Cerebellar cortex (tissue), 1 donor: ENCODE measurements around the gene IDNK.

ENCODE experiments used
- DNase-seq: peaks from one replicate; pipeline ENCODE4 v3.0.0-alpha.2; 2015; ENCODE audit warnings: low spot score

The IDNK gene

GRCh38 chr9:83633676-83634075 is 10.7 kb downstream of the IDNK start:
- no peak for DNase-seq

- no peak for DNase-seq
Observed at GRCh38 chr9:83636813-83637212, 13.9 kb downstream of the IDNK start.

GRCh38 chr9:83637389-83637788 is 14.4 kb downstream of the IDNK start:
- no peak for DNase-seq

- DNase-seq, result no peak
Observed at GRCh38 chr9:83639266-83639665, 16.3 kb downstream of the IDNK start.

GRCh38 chr9:83642793-83643192 is 19.9 kb downstream of the IDNK start:
- no peak for DNase-seq

- DNase-seq, result no peak
Observed at GRCh38 chr9:83646500-83647239, 23.7 kb downstream of the IDNK start.

- DNase-seq, result peak; percentile 39
Observed at GRCh38 chr9:83649080-83649479, 26.1 kb downstream of the IDNK start.

GRCh38 chr9:83649515-83649914 is 26.6 kb downstream of the IDNK start:
- DNase-seq, result no peak

GRCh38 chr9:83651558-83651957 is 28.6 kb downstream of the IDNK start:
- no peak for DNase-seq

GRCh38 chr9:83652433-83652832 is 29.5 kb downstream of the IDNK start:
- DNase-seq, result no peak

GRCh38 chr9:83655433-83655832 is 32.5 kb downstream of the IDNK start:
- DNase-seq, result no peak

- DNase-seq, result no peak
Observed at GRCh38 chr9:83656032-83656680, 33.2 kb downstream of the IDNK start.

- no peak for DNase-seq
Observed at GRCh38 chr9:83656952-83657351, 34.0 kb downstream of the IDNK start.

GRCh38 chr9:83662933-83663332 is 40.0 kb downstream of the IDNK start:
- DNase-seq, result no peak

GRCh38 chr9:83665580-83666200 is 42.7 kb downstream of the IDNK start:
- DNase-seq, result no peak

GRCh38 chr9:83669067-83669466 is 46.1 kb downstream of the IDNK start:
- no peak for DNase-seq

- no peak for DNase-seq
Observed at GRCh38 chr9:83670381-83670780, 47.4 kb downstream of the IDNK start.

GRCh38 chr9:83671451-83671850 is 48.5 kb downstream of the IDNK start:
- DNase-seq, result no peak

- no peak for DNase-seq
Observed at GRCh38 chr9:83675466-83675865, 52.5 kb downstream of the IDNK start.

- no peak for DNase-seq
Observed at GRCh38 chr9:83677596-83677995, 54.7 kb downstream of the IDNK start.

- no peak for DNase-seq
Observed at GRCh38 chr9:83680233-83680632, 57.3 kb downstream of the IDNK start.

- DNase-seq, result no peak
Observed at GRCh38 chr9:83681490-83681889, 58.5 kb downstream of the IDNK start.

- DNase-seq, result no peak
Observed at GRCh38 chr9:83688921-83689320, 66.0 kb downstream of the IDNK start.
